Mucosa of rectum (tissue), 2 donors: ENCODE data around the gene APOL4.
"Not testable (repeated sequence)": the region's sequence is repeated elsewhere in the genome, so short reads cannot be mapped to it uniquely, and the experiment has no call there.

Experiments used
- H3K27ac ChIP-seq, 2 donors: one replicate each; pipeline ENCODE4 v1.7.0; 2013; ENCODE audit warnings: inconsistent platforms in 2 of 2, low read depth in 2 of 2, low read length in 2 of 2
- H3K27me3 ChIP-seq, 2 donors: one replicate each; pipeline ENCODE4 v1.7.0; 2013; ENCODE audit warnings: low read length in 2 of 2; ENCODE audit not compliant: control insufficient read depth in 2 of 2, insufficient read depth in 2 of 2
- H3K36me3 ChIP-seq, 2 donors: one replicate each; pipeline ENCODE4 v1.7.0; 2013; ENCODE audit warnings: low read length in 2 of 2; ENCODE audit not compliant: control insufficient read depth in 2 of 2, insufficient read depth in 2 of 2
- H3K4me1 ChIP-seq, 2 donors: one replicate each; pipeline ENCODE4 v1.7.0; 2013; ENCODE audit warnings: low read length in 2 of 2, mild to moderate bottlenecking in 1 of 2; ENCODE audit not compliant: control insufficient read depth in 2 of 2, insufficient read depth in 2 of 2
- H3K4me3 ChIP-seq, 2 donors: one replicate each; pipeline ENCODE4 v1.7.0; 2013; ENCODE audit warnings: low read length in 2 of 2
- H3K9ac ChIP-seq, 2 donors: one replicate each; pipeline ENCODE4 v1.7.0; 2013; ENCODE audit warnings: low read length in 2 of 2, low read depth in 1 of 2, mild to moderate bottlenecking in 1 of 2
- H3K9me3 ChIP-seq, 2 donors: one replicate each; pipeline ENCODE4 v1.7.0; 2013; ENCODE audit warnings: low read length in 2 of 2; ENCODE audit not compliant: control insufficient read depth in 2 of 2
- donor health status: healthy.
- donor health status: Normal muscosa, but diverticular disease.

The APOL4 gene

GRCh38 chr22:36231051-36231450, 29.4 kb upstream of the APOL4 start:
- not testable (repeated sequence) for H3K9me3 ChIP-seq, H3K27me3 ChIP-seq, H3K4me1 ChIP-seq, H3K27ac ChIP-seq, H3K9ac ChIP-seq, H3K4me3 ChIP-seq
- H3K36me3 ChIP-seq: peaks cover 32 to 56% of the 10 kb centered on the region in 2 donors

GRCh38 chr22:36229649-36230048, 28.0 kb upstream of the APOL4 start:
- H3K27ac ChIP-seq, H3K9ac ChIP-seq, H3K27me3 ChIP-seq, H3K9me3 ChIP-seq, H3K4me3 ChIP-seq, H3K4me1 ChIP-seq: not testable (repeated sequence)
- peaks cover 32 to 57% of the 10 kb centered on the region in 2 donors for H3K36me3 ChIP-seq

GRCh38 chr22:36228944-36229343, 27.3 kb upstream of the APOL4 start:
- H3K9ac ChIP-seq: no peak overlapping the region
- no peaks in the 10 kb centered on the region for H3K27me3 ChIP-seq
- peaks cover 32 to 57% of the 10 kb centered on the region in 2 donors for H3K36me3 ChIP-seq
- no peaks in the 10 kb centered on the region for H3K4me1 ChIP-seq
- no peaks in the 10 kb centered on the region for H3K9me3 ChIP-seq
- no peak overlapping the region for H3K27ac ChIP-seq
- H3K4me3 ChIP-seq: no peak overlapping the region

- not testable (repeated sequence) for H3K27me3 ChIP-seq, H3K4me3 ChIP-seq, H3K9ac ChIP-seq, H3K4me1 ChIP-seq, H3K9me3 ChIP-seq, H3K27ac ChIP-seq
- H3K36me3 ChIP-seq: peaks cover 32 to 55% of the 10 kb centered on the region in 2 donors
Measured at GRCh38 chr22:36228369-36228768, 26.8 kb upstream of the APOL4 start.

- Histone ChIP-seq H3K4me1 (no peaks in the 10 kb centered on the region), H3K27ac (no peak overlapping the region), H3K27me3 (no peaks in the 10 kb centered on the region), H3K36me3 (peaks cover 32 to 49% of the 10 kb centered on the region in 2 donors), H3K9me3 (no peaks in the 10 kb centered on the region), H3K4me3 (no peak overlapping the region), H3K9ac (no peak overlapping the region)
Measured at GRCh38 chr22:36227806-36228205, 26.2 kb upstream of the APOL4 start.

GRCh38 chr22:36227396-36227795, 25.8 kb upstream of the APOL4 start:
- no peak overlapping the region for H3K9ac ChIP-seq
- no peaks in the 10 kb centered on the region for H3K4me1 ChIP-seq
- no peaks in the 10 kb centered on the region for H3K27me3 ChIP-seq
- no peak overlapping the region for H3K27ac ChIP-seq
- no peaks in the 10 kb centered on the region for H3K9me3 ChIP-seq
- H3K36me3 ChIP-seq: peaks cover 32 to 45% of the 10 kb centered on the region in 2 donors
- no peak overlapping the region for H3K4me3 ChIP-seq

- H3K27ac ChIP-seq: no peak overlapping the region
- H3K9me3 ChIP-seq: no peaks in the 10 kb centered on the region
- H3K4me3 ChIP-seq: no peak overlapping the region
- H3K4me1 ChIP-seq: no peaks in the 10 kb centered on the region
- H3K27me3 ChIP-seq: peaks cover 0 to 2% of the 10 kb centered on the region in 2 donors
- peaks cover 22 to 34% of the 10 kb centered on the region in 2 donors for H3K36me3 ChIP-seq
- H3K9ac ChIP-seq: no peak overlapping the region
Measured at GRCh38 chr22:36226189-36226588, 24.6 kb upstream of the APOL4 start.

GRCh38 chr22:36225333-36225922, 23.8 kb upstream of the APOL4 start:
- H3K9ac ChIP-seq: no peak overlapping the region
- H3K27ac ChIP-seq: no peak overlapping the region
- H3K36me3 ChIP-seq: peaks cover 19 to 26% of the 10 kb centered on the region in 2 donors
- H3K4me1 ChIP-seq: no peaks in the 10 kb centered on the region
- no peaks in the 10 kb centered on the region for H3K9me3 ChIP-seq
- no peak overlapping the region for H3K4me3 ChIP-seq
- H3K27me3 ChIP-seq: peaks cover 0 to 4% of the 10 kb centered on the region in 2 donors

- no peak overlapping the region for H3K9ac ChIP-seq
- H3K27me3 ChIP-seq: peaks cover 0 to 4% of the 10 kb centered on the region in 2 donors
- no peak overlapping the region for H3K27ac ChIP-seq
- H3K4me1 ChIP-seq: no peaks in the 10 kb centered on the region
- H3K9me3 ChIP-seq: no peaks in the 10 kb centered on the region
- peaks cover 14 to 20% of the 10 kb centered on the region in 2 donors for H3K36me3 ChIP-seq
- no peak overlapping the region for H3K4me3 ChIP-seq
Measured at GRCh38 chr22:36224245-36224644, 22.6 kb upstream of the APOL4 start.

- H3K9ac ChIP-seq: no peak overlapping the region
- H3K27me3 ChIP-seq: peaks cover 0 to 4% of the 10 kb centered on the region in 2 donors
- H3K4me1 ChIP-seq: no peaks in the 10 kb centered on the region
- no peak overlapping the region for H3K27ac ChIP-seq
- no peaks in the 10 kb centered on the region for H3K9me3 ChIP-seq
- no peak overlapping the region for H3K4me3 ChIP-seq
- peaks cover 9 to 14% of the 10 kb centered on the region in 2 donors for H3K36me3 ChIP-seq
Measured at GRCh38 chr22:36223504-36223903, 21.9 kb upstream of the APOL4 start.
